ENCODE results near the gene PALMD. TPM values are rescaled to one million over a fixed set of nuclear protein-coding genes. Genes with fewer than 3 reads are reported as not detected.

PALMD gene
- polyA plus RNA-seq, 2 of the 4 experiments (the other 2 are of a cell fraction), result 0.92 to 3.1 TPM

DNA sequence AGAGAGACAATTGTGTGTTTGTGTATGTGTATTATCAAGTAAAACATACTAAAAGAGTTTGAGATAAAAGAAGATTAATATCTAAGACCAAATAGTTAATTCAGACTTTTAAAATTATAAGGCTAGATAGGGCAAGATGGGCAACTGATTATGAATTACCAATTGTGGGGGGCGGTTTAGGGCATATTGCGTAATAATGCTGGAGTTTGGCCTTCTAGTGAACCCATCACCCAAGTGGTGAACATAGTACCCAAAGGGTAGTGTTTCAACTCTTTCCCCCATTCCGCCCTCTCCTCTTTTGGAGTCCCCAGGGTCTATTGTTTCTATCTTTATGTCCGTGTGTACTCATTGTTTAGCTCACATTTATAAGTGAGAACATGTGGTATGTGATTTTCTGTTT lies 65.1 kb downstream of the PALMD start:
- CTCF ChIA-PET, result interaction anchor here (0.6 kb wide), 1 partner anchor 1487 kb away, joined by 3 read pairs; no protein-coding TSS in a partner anchor
- H3K4me1 ChIP-seq, result no peaks in the 10 kb centered on the region
- ATAC-seq, result no peak
- POLR2A ChIA-PET, result no interaction called here
- FAIRE-seq, result no peak
- 88% methylated on average over 4 of the region's 4 CpGs for WGBS (ENCODE audit: missing lambda C conversion rate)
- no peaks in the 10 kb centered on the region for H3K9me3 ChIP-seq
- no peak for DNase-seq (ENCODE audit: low read depth in 1 of 2, low spot score in 1 of 2)
- no peak overlapping the region for H3K4me2 ChIP-seq
- peak in 1 of 2 experiments; percentile 47; a peak in 1 of 4 replicates for TF ChIP-seq CEBPB (IDR thresholded peaks at IDR 0.05)
- TF ChIP-seq, protein P1, sequence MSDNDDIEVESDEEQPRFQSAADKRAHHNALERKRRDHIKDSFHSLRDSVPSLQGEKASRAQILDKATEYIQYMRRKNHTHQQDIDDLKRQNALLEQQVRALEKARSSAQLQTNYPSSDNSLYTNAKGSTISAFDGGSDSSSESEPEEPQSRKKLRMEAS (IDR thresholded peaks at IDR 0.05), result no peak
- no peak overlapping the region for H3K4me3 ChIP-seq
- no peak overlapping the region for H3K27ac ChIP-seq

GRCh38 chr1:99713006-99713405 lies 67.1 kb downstream of the PALMD start:
- no peak overlapping the region for H3K4me2 ChIP-seq
- no peaks in the 10 kb centered on the region for H3K4me1 ChIP-seq
- ATAC-seq, result no peak
- ChIA-PET CTCF (interaction anchor here (2.0 kb wide), 1 partner anchor 231 kb away, joined by 7 read pairs; no protein-coding TSS in a partner anchor), POLR2A (no interaction called here)
- no peak overlapping the region for H3K27ac ChIP-seq
- TF ChIP-seq PHF8 (IDR thresholded peaks at IDR 0.05; ENCODE audit: borderline replicate concordance, low read depth), result no peak
- no peak for TF ChIP-seq NFE2L2 (conservative IDR thresholded peaks at IDR 0.05; ENCODE audit: low read length)
- TF ChIP-seq RARB (CRISPR knock-in tag; IDR thresholded peaks at IDR 0.05), result no peak
- TF ChIP-seq RNF2 (IDR thresholded peaks at IDR 0.05; ENCODE audit: borderline replicate concordance, low read depth), result no peak
- TF ChIP-seq, protein P2, sequence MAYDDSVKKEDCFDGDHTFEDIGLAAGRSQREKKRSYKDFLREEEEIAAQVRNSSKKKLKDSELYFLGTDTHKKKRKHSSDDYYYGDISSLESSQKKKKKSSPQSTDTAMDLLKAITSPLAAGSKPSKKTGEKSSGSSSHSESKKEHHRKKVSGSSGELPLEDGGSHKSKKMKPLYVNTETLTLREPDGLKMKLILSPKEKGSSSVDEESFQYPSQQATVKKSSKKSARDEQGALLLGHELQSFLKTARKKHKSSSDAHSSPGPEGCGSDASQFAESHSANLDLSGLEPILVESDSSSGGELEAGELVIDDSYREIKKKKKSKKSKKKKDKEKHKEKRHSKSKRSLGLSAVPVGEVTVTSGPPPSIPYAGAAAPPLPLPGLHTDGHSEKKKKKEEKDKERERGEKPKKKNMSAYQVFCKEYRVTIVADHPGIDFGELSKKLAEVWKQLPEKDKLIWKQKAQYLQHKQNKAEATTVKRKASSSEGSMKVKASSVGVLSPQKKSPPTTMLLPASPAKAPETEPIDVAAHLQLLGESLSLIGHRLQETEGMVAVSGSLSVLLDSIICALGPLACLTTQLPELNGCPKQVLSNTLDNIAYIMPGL (CRISPR knock-in tag; IDR thresholded peaks at IDR 0.05; ENCODE audit: borderline replicate concordance), result no peak
- TF ChIP-seq ESRRA (IDR thresholded peaks at IDR 0.05; ENCODE audit: borderline replicate concordance, low read length), result no peak
- no peak for DNase-seq (ENCODE audit: low read depth in 1 of 2, low spot score in 1 of 2)
- H3K9me3 ChIP-seq, result no peaks in the 10 kb centered on the region
- WGBS (ENCODE audit: missing lambda C conversion rate), result 94% methylated on average over 2 of the region's 2 CpGs
- no peak for FAIRE-seq
- H3K4me3 ChIP-seq, result no peak overlapping the region

GRCh38 chr1:99717005-99717404 lies 71.1 kb downstream of the PALMD start:
- POLR2A ChIA-PET, result no interaction called here
- no peak for ATAC-seq
- CTCF ChIA-PET, result no interaction called here
- TF ChIP-seq USF2 (IDR thresholded peaks at IDR 0.05) (no peak), BHLHE40 (IDR thresholded peaks at IDR 0.05; ENCODE audit: low read depth, low read length) (no peak), ESRRA (IDR thresholded peaks at IDR 0.05; ENCODE audit: borderline replicate concordance, low read length) (no peak), JUN (IDR thresholded peaks at IDR 0.05) (no peak), HEYL (CRISPR knock-in tag; IDR thresholded peaks at IDR 0.05) (no peak)
- TF ChIP-seq, protein P3, sequence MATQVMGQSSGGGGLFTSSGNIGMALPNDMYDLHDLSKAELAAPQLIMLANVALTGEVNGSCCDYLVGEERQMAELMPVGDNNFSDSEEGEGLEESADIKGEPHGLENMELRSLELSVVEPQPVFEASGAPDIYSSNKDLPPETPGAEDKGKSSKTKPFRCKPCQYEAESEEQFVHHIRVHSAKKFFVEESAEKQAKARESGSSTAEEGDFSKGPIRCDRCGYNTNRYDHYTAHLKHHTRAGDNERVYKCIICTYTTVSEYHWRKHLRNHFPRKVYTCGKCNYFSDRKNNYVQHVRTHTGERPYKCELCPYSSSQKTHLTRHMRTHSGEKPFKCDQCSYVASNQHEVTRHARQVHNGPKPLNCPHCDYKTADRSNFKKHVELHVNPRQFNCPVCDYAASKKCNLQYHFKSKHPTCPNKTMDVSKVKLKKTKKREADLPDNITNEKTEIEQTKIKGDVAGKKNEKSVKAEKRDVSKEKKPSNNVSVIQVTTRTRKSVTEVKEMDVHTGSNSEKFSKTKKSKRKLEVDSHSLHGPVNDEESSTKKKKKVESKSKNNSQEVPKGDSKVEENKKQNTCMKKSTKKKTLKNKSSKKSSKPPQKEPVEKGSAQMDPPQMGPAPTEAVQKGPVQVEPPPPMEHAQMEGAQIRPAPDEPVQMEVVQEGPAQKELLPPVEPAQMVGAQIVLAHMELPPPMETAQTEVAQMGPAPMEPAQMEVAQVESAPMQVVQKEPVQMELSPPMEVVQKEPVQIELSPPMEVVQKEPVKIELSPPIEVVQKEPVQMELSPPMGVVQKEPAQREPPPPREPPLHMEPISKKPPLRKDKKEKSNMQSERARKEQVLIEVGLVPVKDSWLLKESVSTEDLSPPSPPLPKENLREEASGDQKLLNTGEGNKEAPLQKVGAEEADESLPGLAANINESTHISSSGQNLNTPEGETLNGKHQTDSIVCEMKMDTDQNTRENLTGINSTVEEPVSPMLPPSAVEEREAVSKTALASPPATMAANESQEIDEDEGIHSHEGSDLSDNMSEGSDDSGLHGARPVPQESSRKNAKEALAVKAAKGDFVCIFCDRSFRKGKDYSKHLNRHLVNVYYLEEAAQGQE (IDR thresholded peaks at IDR 0.05), result no peak
- TF ChIP-seq, protein P4, sequence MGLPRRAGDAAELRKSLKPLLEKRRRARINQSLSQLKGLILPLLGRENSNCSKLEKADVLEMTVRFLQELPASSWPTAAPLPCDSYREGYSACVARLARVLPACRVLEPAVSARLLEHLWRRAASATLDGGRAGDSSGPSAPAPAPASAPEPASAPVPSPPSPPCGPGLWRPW (IDR thresholded peaks at IDR 0.05), result no peak
- WGBS (ENCODE audit: missing lambda C conversion rate), result 100% methylated on average over 1 of the region's 1 CpG
- no peak for FAIRE-seq
- Histone ChIP-seq H3K9me3 (no peaks in the 10 kb centered on the region), H3K4me3 (no peak overlapping the region), H3K4me2 (no peak overlapping the region), H3K27ac (no peak overlapping the region), H3K4me1 (no peaks in the 10 kb centered on the region)
- no peak for DNase-seq (ENCODE audit: low read depth in 1 of 2, low spot score in 1 of 2)

Data from A549 (cell line).